Activated CD4-positive, alpha-beta T cell treated with anti-CD3 and anti-CD28 coated beads, Interleukin-2, amount 10 ng/mL, durations not matched to agents 7 days and 5 days (primary cell): ENCODE measurements around the gene WNT16. TPM values are rescaled to one million over a fixed set of nuclear protein-coding genes. Genes with fewer than 3 reads are reported as not detected.

ENCODE experiments used
- CTCF ChIA-PET: fragments of 350-600 bp; sonication (Branson Sonifier 250); formaldehyde crosslinking; loops from one replicate; lab custom pipeline; 2021; ENCODE audit warnings: antibody characterized with exemption; lab: Charles Lee
- POLR2A ChIA-PET: fragments of 350-600 bp; sonication (Branson Sonifier 250); formaldehyde crosslinking; loops from one replicate; lab custom pipeline; 2021; ENCODE audit warnings: antibody characterized with exemption; lab: Charles Lee
- DNase-seq: peaks from one replicate; pipeline ENCODE4 v3.0.0-alpha.2; 2020
- H3K27ac Mint-ChIP-seq: one replicate; pipeline ENCODE4 v1.8.0; 2021; ENCODE audit warnings: mild to moderate bottlenecking, moderate library complexity, mixed read lengths
- H3K27me3 Mint-ChIP-seq: one replicate; pipeline ENCODE4 v1.8.0; 2021; ENCODE audit warnings: mixed read lengths
- H3K36me3 Mint-ChIP-seq: one replicate; pipeline ENCODE4 v1.8.0; 2021; ENCODE audit warnings: low read depth, mixed read lengths
- H3K4me1 Mint-ChIP-seq: one replicate; pipeline ENCODE4 v1.8.0; 2021; ENCODE audit warnings: mixed read lengths
- H3K4me3 Mint-ChIP-seq: one replicate; pipeline ENCODE4 v1.8.0; 2021; ENCODE audit warnings: mild to moderate bottlenecking, moderate library complexity, mixed read lengths
- H3K9me3 Mint-ChIP-seq: one replicate; pipeline ENCODE4 v1.8.0; 2021; ENCODE audit warnings: mixed read lengths
- total RNA-seq, 2 experiments: library from RNA; stranded (reverse); gene quantifications; one replicate each; pipeline ENCODE4 v1.2.3, GENCODE V29; 2021

WNT16 gene
- total RNA-seq, 2 experiments from 2014 or later: not detected

DNA sequence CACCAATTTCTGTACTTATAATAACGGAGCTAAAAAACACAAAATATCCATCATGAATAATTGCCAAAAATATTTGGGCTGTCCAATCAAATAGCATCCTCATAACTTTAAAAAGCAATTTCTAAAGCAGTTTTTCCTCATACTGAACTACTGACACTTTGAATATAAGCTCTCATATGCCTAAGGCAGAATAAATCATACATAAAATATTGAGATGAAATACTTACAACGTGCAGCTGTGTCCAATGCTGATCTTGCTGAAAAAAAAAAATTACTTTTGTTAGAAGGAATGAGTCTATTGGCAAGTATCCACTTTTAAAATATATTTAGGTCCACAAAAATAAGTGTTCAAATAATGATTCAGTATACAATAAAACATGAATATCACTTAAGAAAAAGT, 43.1 kb downstream of the WNT16 start:
- no peaks in the 10 kb centered on the region for H3K9me3 Mint-ChIP-seq
- H3K27ac Mint-ChIP-seq: no peak overlapping the region
- H3K4me3 Mint-ChIP-seq: no peak overlapping the region
- ChIA-PET POLR2A (no interaction called here), CTCF (interaction anchor here (1.0 to 4.3 kb wide), 2 partner anchors 24 to 173 kb away, joined by 3 to 30 read pairs; partner anchors contain the start of gene FAM3C)
- H3K4me1 Mint-ChIP-seq: peaks cover 37% of the 10 kb centered on the region
- DNase-seq: no peak
- peaks cover 18% of the 10 kb centered on the region for H3K36me3 Mint-ChIP-seq
- H3K27me3 Mint-ChIP-seq: no peaks in the 10 kb centered on the region

- H3K27me3 Mint-ChIP-seq: no peaks in the 10 kb centered on the region
- ChIA-PET POLR2A (no interaction called here), CTCF (interaction anchor here (0.6 to 4.3 kb wide), 7 partner anchors 13 to 173 kb away, joined by 3 to 30 read pairs (median 3); partner anchors contain the start of gene FAM3C)
Observed at GRCh38 chr7:121372376-121373010, 43.7 kb downstream of the WNT16 start.

GRCh38 chr7:121373177-121373576, 44.4 kb downstream of the WNT16 start:
- CTCF ChIA-PET: interaction anchor here (0.8 to 4.3 kb wide), 5 partner anchors 18 to 154 kb away, joined by 3 to 30 read pairs (median 4); partner anchors contain the start of gene FAM3C
- H3K4me3 Mint-ChIP-seq: no peak overlapping the region
- no peaks in the 10 kb centered on the region for H3K27me3 Mint-ChIP-seq
- H3K4me1 Mint-ChIP-seq: peaks cover 36% of the 10 kb centered on the region
- H3K27ac Mint-ChIP-seq: no peak overlapping the region
- no peaks in the 10 kb centered on the region for H3K9me3 Mint-ChIP-seq
- H3K36me3 Mint-ChIP-seq: peaks cover 21% of the 10 kb centered on the region
- POLR2A ChIA-PET: no interaction called here
- no peak for DNase-seq

More at GRCh38 chr7:121372376-121373010, 43.7 kb downstream of the WNT16 start:
- no peak for DNase-seq
- Mint-ChIP-seq H3K9me3 (no peaks in the 10 kb centered on the region), H3K4me1 (peaks cover 36% of the 10 kb centered on the region), H3K4me3 (no peak overlapping the region), H3K36me3 (peaks cover 18% of the 10 kb centered on the region), H3K27ac (peak overlapping the region; percentile 28)

DNA sequence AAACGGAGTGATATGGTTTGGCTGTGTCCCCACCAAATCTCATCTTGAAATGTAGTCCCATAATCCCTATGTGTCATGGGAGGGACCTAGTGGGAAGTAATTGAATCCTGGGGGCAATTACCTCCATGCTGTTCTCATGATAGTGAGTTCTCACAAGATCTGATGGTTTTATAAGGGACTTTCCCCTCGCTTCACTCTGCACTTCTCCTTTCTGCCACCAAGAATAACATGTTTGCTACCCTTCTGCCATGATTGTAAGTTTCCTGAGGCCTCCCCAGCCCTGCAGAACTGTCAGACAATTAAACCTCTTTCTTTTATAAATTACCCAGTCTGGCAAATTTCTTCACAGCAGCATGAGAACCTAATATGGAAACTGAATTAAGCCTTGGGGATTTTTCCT, 48.2 kb downstream of the WNT16 start:
- H3K36me3 Mint-ChIP-seq: peaks cover 23% of the 10 kb centered on the region
- H3K4me3 Mint-ChIP-seq: no peak overlapping the region
- CTCF ChIA-PET: no interaction called here
- peaks cover 15% of the 10 kb centered on the region for H3K4me1 Mint-ChIP-seq
- DNase-seq: no peak
- no peaks in the 10 kb centered on the region for H3K27me3 Mint-ChIP-seq
- no peaks in the 10 kb centered on the region for H3K9me3 Mint-ChIP-seq
- POLR2A ChIA-PET: no interaction called here
- no peak overlapping the region for H3K27ac Mint-ChIP-seq

- Mint-ChIP-seq H3K9me3 (no peaks in the 10 kb centered on the region), H3K27me3 (no peaks in the 10 kb centered on the region), H3K4me3 (no peak overlapping the region), H3K27ac (no peak overlapping the region), H3K4me1 (peaks cover 17% of the 10 kb centered on the region), H3K36me3 (peaks cover 17% of the 10 kb centered on the region)
- CTCF ChIA-PET: interaction anchor here (1.5 to 2.0 kb wide), 5 partner anchors 13 to 167 kb away, joined by 3 to 11 read pairs (median 7); partner anchors contain the start of gene FAM3C
- POLR2A ChIA-PET: no interaction called here
- DNase-seq: no peak
Observed at GRCh38 chr7:121379930-121380329, 51.1 kb downstream of the WNT16 start.

DNA sequence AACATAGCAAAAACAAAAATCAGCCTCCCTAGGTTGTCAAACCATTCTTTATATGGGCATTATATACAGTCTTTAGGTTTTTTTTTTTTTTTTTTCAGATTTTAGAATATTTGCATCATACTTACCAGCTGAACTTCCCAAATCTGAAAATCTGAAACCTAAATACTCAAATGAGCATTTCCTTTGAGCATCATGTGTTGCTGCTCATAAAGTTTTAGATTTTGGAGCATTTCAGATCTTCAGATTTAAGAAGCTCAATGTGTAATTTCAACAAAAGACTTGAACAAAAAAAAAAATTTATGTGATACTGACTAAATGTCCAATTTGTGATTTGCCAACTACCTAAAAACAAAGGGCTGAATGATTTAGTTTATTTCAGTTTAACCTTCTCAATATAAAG, 53.7 kb downstream of the WNT16 start:
- no peak for DNase-seq
- Mint-ChIP-seq H3K27me3 (no peaks in the 10 kb centered on the region), H3K36me3 (peaks cover 13% of the 10 kb centered on the region), H3K4me1 (peaks cover 36% of the 10 kb centered on the region), H3K27ac (no peak overlapping the region), H3K9me3 (no peaks in the 10 kb centered on the region), H3K4me3 (no peak overlapping the region)
- ChIA-PET POLR2A (no interaction called here), CTCF (interaction anchor here (0.6 to 4.3 kb wide), 4 partner anchors 8 to 165 kb away, joined by 3 to 22 read pairs (median 3); partner anchors contain the start of gene FAM3C)

- Mint-ChIP-seq H3K9me3 (no peaks in the 10 kb centered on the region), H3K4me3 (no peak overlapping the region)
- CTCF ChIA-PET: interaction anchor here (0.6 to 4.3 kb wide), 2 partner anchors 9 to 13 kb away, joined by 3 to 22 read pairs; partner anchors contain the start of gene FAM3C
Observed at GRCh38 chr7:121383235-121383910, 54.6 kb downstream of the WNT16 start.

GRCh38 chr7:121384265-121384664, 55.5 kb downstream of the WNT16 start:
- no peaks in the 10 kb centered on the region for H3K27me3 Mint-ChIP-seq

More at GRCh38 chr7:121383235-121383910, 54.6 kb downstream of the WNT16 start:
- POLR2A ChIA-PET: no interaction called here
- Mint-ChIP-seq H3K27ac (no peak overlapping the region), H3K4me1 (peaks cover 36% of the 10 kb centered on the region), H3K36me3 (peaks cover 10% of the 10 kb centered on the region), H3K27me3 (no peaks in the 10 kb centered on the region)
- no peak for DNase-seq

DNA sequence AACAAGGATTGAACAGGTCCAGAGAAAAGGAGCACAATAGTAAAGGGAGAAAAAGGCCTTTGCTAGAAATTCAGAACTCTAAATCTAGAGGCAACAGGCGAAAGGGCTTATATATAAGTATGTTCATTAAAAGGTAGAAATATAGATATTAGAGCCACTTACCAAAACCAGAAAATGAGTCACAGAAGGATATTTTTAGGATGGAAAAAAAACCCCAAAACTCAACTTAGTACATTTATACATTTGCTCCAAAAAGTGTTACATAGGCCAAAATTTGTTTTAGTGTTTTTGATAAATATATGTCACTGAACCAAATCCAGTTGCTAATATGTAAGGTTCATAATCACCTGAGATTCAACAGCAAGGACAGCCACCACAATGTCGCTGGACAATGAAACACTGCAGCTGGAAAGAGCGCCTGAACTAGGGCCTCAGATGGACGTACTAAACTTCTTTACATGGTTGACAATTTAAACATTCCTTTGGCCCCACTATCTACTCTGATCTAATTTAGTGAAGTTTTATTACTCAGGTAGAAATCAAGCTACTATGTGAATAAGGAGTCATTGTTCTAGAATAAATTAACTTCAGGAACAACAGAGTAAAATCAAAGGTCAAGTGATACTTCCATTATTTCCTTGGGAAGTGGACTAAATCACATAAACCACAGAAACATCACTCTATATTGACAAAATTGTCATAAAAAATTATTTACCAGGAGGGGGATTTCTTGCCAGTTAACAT, 56.4 kb downstream of the WNT16 start:
- Mint-ChIP-seq H3K4me1 (peaks cover 43% of the 10 kb centered on the region), H3K27me3 (no peaks in the 10 kb centered on the region), H3K36me3 (peaks cover 8% of the 10 kb centered on the region), H3K4me3 (no peak overlapping the region), H3K27ac (no peak overlapping the region), H3K9me3 (no peaks in the 10 kb centered on the region)
- POLR2A ChIA-PET: no interaction called here
- CTCF ChIA-PET: interaction anchor here (1.0 to 4.3 kb wide), 4 partner anchors 11 to 18 kb away, joined by 3 to 22 read pairs (median 4); partner anchors contain the start of gene FAM3C
- no peak for DNase-seq

More at GRCh38 chr7:121384265-121384664, 55.5 kb downstream of the WNT16 start:
- POLR2A ChIA-PET: no interaction called here
- CTCF ChIA-PET: interaction anchor here (0.6 to 4.3 kb wide), 2 partner anchors 12 to 15 kb away, joined by 4 to 22 read pairs; partner anchors contain the start of gene FAM3C
- Mint-ChIP-seq H3K4me3 (no peak overlapping the region), H3K27ac (no peak overlapping the region), H3K9me3 (no peaks in the 10 kb centered on the region), H3K4me1 (peaks cover 36% of the 10 kb centered on the region), H3K36me3 (peaks cover 10% of the 10 kb centered on the region)
- no peak for DNase-seq

DNA sequence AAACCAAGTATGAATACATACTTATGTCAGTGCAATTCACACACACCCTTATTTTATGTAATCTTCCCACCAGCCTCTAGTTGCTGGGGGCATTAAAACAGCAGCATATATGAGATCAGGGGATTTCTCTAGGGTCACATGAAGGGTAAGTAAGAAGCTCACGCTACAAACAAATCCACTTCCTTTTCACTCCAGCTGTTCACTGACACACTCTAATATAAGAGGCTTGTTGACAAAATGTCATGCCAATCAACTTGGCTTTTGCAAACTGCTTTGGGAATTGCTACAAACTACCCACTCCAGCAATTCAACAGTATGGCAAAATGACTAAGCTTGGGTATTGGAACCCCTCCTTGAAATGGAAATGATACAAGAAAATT, 57.0 kb downstream of the WNT16 start:
- no peak overlapping the region for H3K4me3 Mint-ChIP-seq
- peaks cover 8% of the 10 kb centered on the region for H3K36me3 Mint-ChIP-seq
- peaks cover 48% of the 10 kb centered on the region for H3K4me1 Mint-ChIP-seq
- H3K27me3 Mint-ChIP-seq: no peaks in the 10 kb centered on the region
- POLR2A ChIA-PET: no interaction called here
- CTCF ChIA-PET: interaction anchor here (1.0 to 4.3 kb wide), 4 partner anchors 10 to 19 kb away, joined by 3 to 22 read pairs (median 4); partner anchors contain the start of gene FAM3C
- H3K9me3 Mint-ChIP-seq: no peaks in the 10 kb centered on the region
- DNase-seq: no peak
- no peak overlapping the region for H3K27ac Mint-ChIP-seq

- no peak overlapping the region for H3K4me3 Mint-ChIP-seq
- DNase-seq: no peak
- H3K4me1 Mint-ChIP-seq: peaks cover 59% of the 10 kb centered on the region
- H3K27me3 Mint-ChIP-seq: no peaks in the 10 kb centered on the region
- H3K27ac Mint-ChIP-seq: no peak overlapping the region
- CTCF ChIA-PET: interaction anchor here (0.7 to 1.5 kb wide), 4 partner anchors 14 to 606 kb away, joined by 3 read pairs; no protein-coding TSS in a partner anchor
- no peaks in the 10 kb centered on the region for H3K9me3 Mint-ChIP-seq
- POLR2A ChIA-PET: no interaction called here
- peaks cover 21% of the 10 kb centered on the region for H3K36me3 Mint-ChIP-seq
Observed at GRCh38 chr7:121388950-121389349, 60.1 kb downstream of the WNT16 start.

- no peak overlapping the region for H3K4me3 Mint-ChIP-seq
- no peaks in the 10 kb centered on the region for H3K9me3 Mint-ChIP-seq
Observed at GRCh38 chr7:121390109-121390508, 61.3 kb downstream of the WNT16 start.

More at GRCh38 chr7:121390109-121390508, 61.3 kb downstream of the WNT16 start:
- POLR2A ChIA-PET: no interaction called here
- H3K4me1 Mint-ChIP-seq: peaks cover 53% of the 10 kb centered on the region
- CTCF ChIA-PET: interaction anchor here (1.6 to 1.7 kb wide), 2 partner anchors 17 to 24 kb away, joined by 4 read pairs; no protein-coding TSS in a partner anchor
- H3K27me3 Mint-ChIP-seq: no peaks in the 10 kb centered on the region
- DNase-seq: no peak
- H3K36me3 Mint-ChIP-seq: peaks cover 21% of the 10 kb centered on the region
- H3K27ac Mint-ChIP-seq: no peak overlapping the region
